ENCODE data around the gene CENPE. TPM values are rescaled to one million over a fixed set of nuclear protein-coding genes. Genes with fewer than 3 reads are reported as not detected.

CENPE gene
- total RNA-seq, 6 donors from 2014 or later, result 1.0 to 4.2 (median 1.6) TPM

DNA sequence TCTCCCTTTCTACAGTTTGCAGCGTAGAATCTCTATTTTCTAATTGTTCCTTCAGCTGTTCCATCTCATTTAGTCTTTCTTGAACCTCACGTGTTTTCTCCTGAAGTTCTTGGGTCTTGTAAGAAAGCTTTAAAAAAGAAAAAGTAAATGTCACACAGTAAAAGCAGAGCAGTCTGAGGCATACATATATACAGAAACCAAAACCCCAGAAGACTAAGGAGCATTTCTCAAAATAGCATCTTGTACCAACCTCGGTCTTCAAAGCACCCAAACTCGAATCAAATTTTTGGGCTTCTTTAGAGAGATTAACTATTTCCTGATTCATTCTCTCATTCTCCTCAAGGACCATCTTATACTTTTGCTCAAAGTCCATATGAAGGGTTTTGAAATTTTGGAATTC is 39.4 kb downstream of the CENPE start:
- ATAC-seq (ENCODE audit: low FRiP score in 2 of 2), result no peak
- Histone ChIP-seq H3K4me1 (no peaks in the 10 kb centered on the region), H3K27me3 (no peaks in the 10 kb centered on the region), H3K36me3 (no peaks in the 10 kb centered on the region), H3K27ac (no peak overlapping the region), H3K4me3 (no peak overlapping the region), H3K9me3 (no peaks in the 10 kb centered on the region)
- TF ChIP-seq EP300 (IDR thresholded peaks at IDR 0.05), result no peak
- 77 to 91% methylated on average over 4 of the region's 4 CpGs for WGBS, 2 donors
- no peak for DNase-seq

DNA sequence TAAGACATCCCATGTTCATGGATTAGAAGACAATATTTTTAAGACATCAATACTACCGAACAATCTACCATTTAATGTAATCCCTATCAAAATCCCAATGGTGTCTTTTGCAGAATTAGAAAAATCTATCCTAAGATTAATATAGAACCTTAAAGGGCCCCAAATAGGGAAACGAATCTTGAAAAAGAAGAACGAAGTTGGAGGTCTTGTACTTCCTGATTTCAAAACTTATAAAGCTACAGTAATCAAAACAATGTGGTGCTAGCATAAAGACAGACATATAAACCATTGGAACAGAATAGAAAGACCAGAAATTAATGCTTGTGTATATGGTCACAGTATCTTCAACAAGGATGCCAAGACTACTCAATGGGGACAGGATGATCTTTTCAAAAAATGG is 42.0 kb downstream of the CENPE start:
- TF ChIP-seq POLR2A (IDR thresholded peaks at IDR 0.05), result no peak
- TF ChIP-seq, protein P1, sequence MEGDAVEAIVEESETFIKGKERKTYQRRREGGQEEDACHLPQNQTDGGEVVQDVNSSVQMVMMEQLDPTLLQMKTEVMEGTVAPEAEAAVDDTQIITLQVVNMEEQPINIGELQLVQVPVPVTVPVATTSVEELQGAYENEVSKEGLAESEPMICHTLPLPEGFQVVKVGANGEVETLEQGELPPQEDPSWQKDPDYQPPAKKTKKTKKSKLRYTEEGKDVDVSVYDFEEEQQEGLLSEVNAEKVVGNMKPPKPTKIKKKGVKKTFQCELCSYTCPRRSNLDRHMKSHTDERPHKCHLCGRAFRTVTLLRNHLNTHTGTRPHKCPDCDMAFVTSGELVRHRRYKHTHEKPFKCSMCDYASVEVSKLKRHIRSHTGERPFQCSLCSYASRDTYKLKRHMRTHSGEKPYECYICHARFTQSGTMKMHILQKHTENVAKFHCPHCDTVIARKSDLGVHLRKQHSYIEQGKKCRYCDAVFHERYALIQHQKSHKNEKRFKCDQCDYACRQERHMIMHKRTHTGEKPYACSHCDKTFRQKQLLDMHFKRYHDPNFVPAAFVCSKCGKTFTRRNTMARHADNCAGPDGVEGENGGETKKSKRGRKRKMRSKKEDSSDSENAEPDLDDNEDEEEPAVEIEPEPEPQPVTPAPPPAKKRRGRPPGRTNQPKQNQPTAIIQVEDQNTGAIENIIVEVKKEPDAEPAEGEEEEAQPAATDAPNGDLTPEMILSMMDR (IDR thresholded peaks at IDR 0.05), result no peak
- no peak for TF ChIP-seq POLR2AphosphoS5 (IDR thresholded peaks at IDR 0.05)
- no peak for TF ChIP-seq EP300 (IDR thresholded peaks at IDR 0.05)
- no peak for ATAC-seq (ENCODE audit: low FRiP score in 2 of 2)
- Histone ChIP-seq H3K36me3 (no peaks in the 10 kb centered on the region), H3K4me3 (no peak overlapping the region), H3K27ac (no peak overlapping the region), H3K4me1 (no peaks in the 10 kb centered on the region), H3K9me3 (no peaks in the 10 kb centered on the region), H3K27me3 (no peaks in the 10 kb centered on the region)
- WGBS, 2 donors, result 88 to 89% methylated on average over 3 of the region's 3 CpGs
- no peak for DNase-seq

DNA sequence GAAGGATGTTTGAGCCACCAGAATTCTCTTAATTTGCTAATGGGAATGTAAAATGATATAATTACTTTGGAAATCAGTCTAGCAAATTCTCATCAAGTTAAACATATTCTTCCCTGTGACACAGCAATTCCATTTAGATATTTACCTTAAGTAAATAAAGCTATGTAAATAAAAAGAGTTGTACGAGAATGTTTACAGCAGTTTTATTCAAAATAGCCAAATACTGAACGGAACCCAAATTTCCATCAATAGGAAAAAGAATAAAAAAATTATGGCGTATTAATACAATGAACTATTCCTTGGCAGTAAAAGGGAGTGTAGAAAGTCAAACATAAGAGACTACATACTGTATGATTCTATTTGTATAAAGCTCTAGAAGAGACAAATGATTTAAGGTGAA is 45.8 kb downstream of the CENPE start:
- H3K36me3 ChIP-seq, result no peaks in the 10 kb centered on the region
- WGBS, 2 donors, result 96 to 99% methylated on average over 3 of the region's 3 CpGs
- no peak overlapping the region for H3K4me3 ChIP-seq
- no peaks in the 10 kb centered on the region for H3K27me3 ChIP-seq
- no peaks in the 10 kb centered on the region for H3K4me1 ChIP-seq
- no peak overlapping the region for H3K27ac ChIP-seq
- no peak for ATAC-seq (ENCODE audit: low FRiP score in 2 of 2)
- TF ChIP-seq POLR2A (IDR thresholded peaks at IDR 0.05) (no peak), POLR2AphosphoS5 (IDR thresholded peaks at IDR 0.05) (no peak), EP300 (IDR thresholded peaks at IDR 0.05) (no peak)
- TF ChIP-seq, protein P1 (IDR thresholded peaks at IDR 0.05), result no peak
- no peak for DNase-seq
- H3K9me3 ChIP-seq, result no peaks in the 10 kb centered on the region

DNA sequence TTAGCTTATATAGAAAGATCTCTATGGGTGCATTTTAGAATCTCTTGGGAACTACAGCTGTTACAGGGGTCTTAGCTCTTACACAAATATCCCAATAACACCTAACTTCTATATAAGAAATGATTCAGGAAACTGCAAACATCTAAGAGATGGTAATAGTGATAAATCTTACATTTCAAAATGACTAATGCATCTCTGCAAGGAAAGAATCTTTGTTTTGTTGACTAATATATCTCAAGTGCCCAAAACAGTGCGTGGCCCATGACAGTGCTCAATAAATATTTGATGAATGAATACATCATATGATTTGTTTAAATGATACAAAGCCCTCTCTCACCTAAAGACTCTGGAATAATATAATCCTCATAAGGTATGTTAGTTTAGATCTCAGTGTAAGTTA is 47.5 kb downstream of the CENPE start:
- DNase-seq, result no peak
- TF ChIP-seq, protein P1 (IDR thresholded peaks at IDR 0.05), result no peak
- TF ChIP-seq EP300 (IDR thresholded peaks at IDR 0.05), result no peak
- ATAC-seq (ENCODE audit: low FRiP score in 2 of 2), result no peak
- Histone ChIP-seq H3K27ac (no peak overlapping the region), H3K9me3 (no peaks in the 10 kb centered on the region), H3K4me3 (no peak overlapping the region), H3K36me3 (no peaks in the 10 kb centered on the region), H3K4me1 (no peaks in the 10 kb centered on the region), H3K27me3 (no peaks in the 10 kb centered on the region)
- WGBS, 2 donors, result 84 to 92% methylated on average over 1 of the region's 1 CpG

DNA sequence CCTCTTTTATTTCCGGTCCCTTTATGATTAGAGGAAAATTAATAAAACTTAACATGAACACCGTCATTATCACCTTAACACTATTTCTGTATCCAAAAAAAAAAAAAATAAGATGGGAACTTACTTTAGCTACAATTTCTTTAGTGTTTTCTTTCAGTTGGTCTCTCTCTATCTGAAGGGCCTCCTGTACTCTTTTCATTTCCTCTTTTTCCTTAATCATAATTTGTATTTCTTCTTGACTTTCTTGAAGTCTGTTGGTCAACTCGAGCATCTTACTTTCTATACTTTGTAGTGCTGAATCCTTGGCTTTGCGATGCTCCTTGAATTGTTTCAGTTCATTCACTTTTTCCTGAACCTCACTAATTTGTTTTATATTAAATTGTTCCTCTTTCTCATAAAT is 53.2 kb downstream of the CENPE start:
- H3K27me3 ChIP-seq, result no peaks in the 10 kb centered on the region
- ATAC-seq (ENCODE audit: low FRiP score in 2 of 2), result no peak
- 89 to 90% methylated on average over 4 of the region's 4 CpGs for WGBS, 2 donors
- H3K4me3 ChIP-seq, result no peak overlapping the region
- H3K9me3 ChIP-seq, result no peaks in the 10 kb centered on the region
- H3K36me3 ChIP-seq, result no peaks in the 10 kb centered on the region
- no peak for TF ChIP-seq POLR2AphosphoS5 (IDR thresholded peaks at IDR 0.05)
- TF ChIP-seq, protein P1 (IDR thresholded peaks at IDR 0.05), result no peak
- TF ChIP-seq EP300 (IDR thresholded peaks at IDR 0.05), result no peak
- TF ChIP-seq POLR2A (IDR thresholded peaks at IDR 0.05), result no peak
- DNase-seq, result no peak
- H3K27ac ChIP-seq, result no peak overlapping the region
- H3K4me1 ChIP-seq, result no peaks in the 10 kb centered on the region
